HEK293 (cell line): ENCODE measurements around the gene GINS1.

Experiments used
- ATF2 ChIP-seq: fragments of 450-650 bp; formaldehyde crosslinking; IDR thresholded peaks from 2 replicates; pipeline ENCODE4 v1.5.1; 2016; ENCODE audit warnings: missing biosample characterization, missing genetic modification characterization, low read depth
- CTCF ChIP-seq: fragments of 450-650 bp; formaldehyde crosslinking; IDR thresholded peaks from 2 replicates; pipeline ENCODE4 v1.5.1; 2016; ENCODE audit warnings: missing biosample characterization, missing genetic modification characterization
- KLF9 ChIP-seq: fragments of 450-650 bp; formaldehyde crosslinking; IDR thresholded peaks from 2 replicates; pipeline ENCODE4 v1.5.1; 2016; ENCODE audit warnings: missing biosample characterization, missing genetic modification characterization, low read depth
- SP7 ChIP-seq: fragments of 450-650 bp; formaldehyde crosslinking; IDR thresholded peaks from 2 replicates; pipeline ENCODE4 v1.5.1; 2016; ENCODE audit warnings: missing biosample characterization, missing genetic modification characterization
- ZBTB10 ChIP-seq: fragments of 450-650 bp; formaldehyde crosslinking; IDR thresholded peaks from 2 replicates; pipeline ENCODE4 v1.5.1; 2016; ENCODE audit warnings: missing biosample characterization, missing genetic modification characterization
- ZNF10 ChIP-seq: fragments of 450-650 bp; formaldehyde crosslinking; IDR thresholded peaks from 2 replicates; pipeline ENCODE4 v1.5.1; 2017; ENCODE audit warnings: missing biosample characterization, missing genetic modification characterization
- ZNF354C ChIP-seq: fragments of 450-650 bp; formaldehyde crosslinking; IDR thresholded peaks from 2 replicates; pipeline ENCODE4 v1.5.1; 2016; ENCODE audit warnings: missing biosample characterization, missing genetic modification characterization, low read depth, borderline replicate concordance
- ZNF791 ChIP-seq: fragments of 450-650 bp; formaldehyde crosslinking; IDR thresholded peaks from 2 replicates; pipeline ENCODE4 v1.5.1; 2016; ENCODE audit warnings: missing biosample characterization, missing genetic modification characterization

GRCh38 chr20:25491446-25492038 is 84.1 kb downstream of the GINS1 start:
- TF ChIP-seq CTCF (tag by site-specific recombination) (no peak), ZNF791 (tag by site-specific recombination) (no peak), KLF9 (tag by site-specific recombination) (no peak), SP7 (no peak), ZNF10 (tag by site-specific recombination) (no peak), ZBTB10 (no peak), ATF2 (tag by site-specific recombination) (no peak), ZNF354C (tag by site-specific recombination) (no peak)
